Adrenal gland (tissue), 5 donors: ENCODE measurements around the gene TRIO.

ENCODE experiments used
- POLR2A ChIP-seq, 2 donors: fragments of 450-650 bp; IDR thresholded peaks; one replicate each; pipeline ENCODE4 v1.6.1; 2017; ENCODE audit warnings: antibody characterized with exemption in 2 of 2, mild to moderate bottlenecking in 2 of 2, moderate library complexity in 1 of 2
- TF ChIP-seq, protein P1 (sequence below), 6 experiments: fragments of 450-650 bp in 4 of 6; fragments of 200-600 bp in 2 of 6; sonication (generic) in 1 of 6; IDR thresholded peaks; 1 replicate in 5 of 6; 2 replicates in 1 of 6; pipeline versions ENCODE4 v1.5.1 to v1.8.0; 2016 to 2021; ENCODE audit warnings: antibody characterized with exemption in 6 of 6, mild to moderate bottlenecking in 2 of 6, moderate library complexity in 1 of 6
- donor health status: DM: no; HTN: no; CAD: no.

- TF ChIP-seq, protein P1, sequence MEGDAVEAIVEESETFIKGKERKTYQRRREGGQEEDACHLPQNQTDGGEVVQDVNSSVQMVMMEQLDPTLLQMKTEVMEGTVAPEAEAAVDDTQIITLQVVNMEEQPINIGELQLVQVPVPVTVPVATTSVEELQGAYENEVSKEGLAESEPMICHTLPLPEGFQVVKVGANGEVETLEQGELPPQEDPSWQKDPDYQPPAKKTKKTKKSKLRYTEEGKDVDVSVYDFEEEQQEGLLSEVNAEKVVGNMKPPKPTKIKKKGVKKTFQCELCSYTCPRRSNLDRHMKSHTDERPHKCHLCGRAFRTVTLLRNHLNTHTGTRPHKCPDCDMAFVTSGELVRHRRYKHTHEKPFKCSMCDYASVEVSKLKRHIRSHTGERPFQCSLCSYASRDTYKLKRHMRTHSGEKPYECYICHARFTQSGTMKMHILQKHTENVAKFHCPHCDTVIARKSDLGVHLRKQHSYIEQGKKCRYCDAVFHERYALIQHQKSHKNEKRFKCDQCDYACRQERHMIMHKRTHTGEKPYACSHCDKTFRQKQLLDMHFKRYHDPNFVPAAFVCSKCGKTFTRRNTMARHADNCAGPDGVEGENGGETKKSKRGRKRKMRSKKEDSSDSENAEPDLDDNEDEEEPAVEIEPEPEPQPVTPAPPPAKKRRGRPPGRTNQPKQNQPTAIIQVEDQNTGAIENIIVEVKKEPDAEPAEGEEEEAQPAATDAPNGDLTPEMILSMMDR (IDR thresholded peaks at IDR 0.05) = no peak
- TF ChIP-seq POLR2A (IDR thresholded peaks at IDR 0.05) = no peak
Measured at GRCh38 chr5:14528926-14529325, 385.8 kb downstream of the TRIO start.
